ENCODE results near the gene VSTM2L. TPM values are rescaled to one million over a fixed set of nuclear protein-coding genes. Genes with fewer than 3 reads are reported as not detected.

Gene VSTM2L
- total and polyA plus RNA-seq, 12 donors = 1.8 to 17.2 (median 8.9) TPM

GRCh38 chr20:37941332-37941731, 38.4 kb downstream of the VSTM2L start:
- WGBS, 2 donors = 66 to 67% methylated on average over 8 of the region's 8 CpGs
- Histone ChIP-seq H3K9me3 (peaks cover 0 to 4% (median 0%) of the 10 kb centered on the region in 11 donors), H3K27ac (no peak overlapping the region), H3K4me1 (no peaks in the 10 kb centered on the region), H3K4me3 (no peak overlapping the region), H3K36me3 (no peaks in the 10 kb centered on the region), H3K27me3 (no peaks in the 10 kb centered on the region)
- peak in 1 of 9 donors; percentile 7 for TF ChIP-seq CTCF (IDR thresholded peaks at IDR 0.05)
- intact Hi-C loops (cut with DNase I) = no loop called here
- no peak for ATAC-seq
- no peak for DNase-seq

GRCh38 chr20:37941992-37942391, 39.1 kb downstream of the VSTM2L start:
- no peaks in the 10 kb centered on the region for H3K27me3 ChIP-seq
- no peak for TF ChIP-seq CTCF (IDR thresholded peaks at IDR 0.05)
- ATAC-seq (no peak), DNase-seq (no peak)
- H3K4me1 ChIP-seq = no peaks in the 10 kb centered on the region
- H3K4me3 ChIP-seq = no peak overlapping the region
- intact Hi-C loops (cut with DNase I) = no loop called here
- peaks cover 0 to 4% (median 0%) of the 10 kb centered on the region in 11 donors for H3K9me3 ChIP-seq
- H3K36me3 ChIP-seq = no peaks in the 10 kb centered on the region
- WGBS, 2 donors = 92 to 94% methylated on average over 6 of the region's 6 CpGs
- H3K27ac ChIP-seq = no peak overlapping the region

GRCh38 chr20:37943033-37943432, 40.1 kb downstream of the VSTM2L start:
- Histone ChIP-seq H3K36me3 (no peaks in the 10 kb centered on the region), H3K4me3 (no peak overlapping the region), H3K27me3 (no peaks in the 10 kb centered on the region), H3K27ac (no peak overlapping the region), H3K4me1 (no peaks in the 10 kb centered on the region), H3K9me3 (peaks cover 0 to 12% (median 0%) of the 10 kb centered on the region in 11 donors)
- no peak for TF ChIP-seq CTCF (IDR thresholded peaks at IDR 0.05)
- no peak for DNase-seq
- 75 to 79% methylated on average over 12 of the region's 12 CpGs for whole genome bisulfite sequencing, 2 donors
- no peak for ATAC-seq
- intact Hi-C loops (cut with DNase I) = no loop called here

- no peak for TF ChIP-seq CTCF (IDR thresholded peaks at IDR 0.05)
- H3K36me3 ChIP-seq = no peaks in the 10 kb centered on the region
- no peak for DNase-seq
- no peaks in the 10 kb centered on the region for H3K4me1 ChIP-seq
- no peaks in the 10 kb centered on the region for H3K27me3 ChIP-seq
- no peak overlapping the region for H3K4me3 ChIP-seq
- intact Hi-C loops (cut with DNase I) = no loop called here
- ATAC-seq = peak in 1 of 8 donors; percentile 14
- H3K9me3 ChIP-seq = peaks cover 0 to 15% (median 0%) of the 10 kb centered on the region in 11 donors
- WGBS, 2 donors = 87 to 88% methylated on average over 36 to 47 of the region's 47 CpGs
- no peak overlapping the region for H3K27ac ChIP-seq
Observed at GRCh38 chr20:37943501-37944455, 40.9 kb downstream of the VSTM2L start.
